PC-3 (cell line): ENCODE measurements around the gene LFNG. TPM values are rescaled to one million over a fixed set of nuclear protein-coding genes. Genes with fewer than 3 reads are reported as not detected.

Experiments used
- ATAC-seq: fragments of 200-7000 bp; cut with Tn5 transposase; 2 replicates; pipeline ENCODE4 v1.9.1; 2020; ENCODE audit warnings: mild to moderate bottlenecking, moderate library complexity
- BruUV-seq: library from RNA; stranded (reverse); fragments of 400-500 nt; replicated peaks from 2 replicates; lab custom pipeline; 2021; lab: Mats Ljungman, UMichigan
- CTCF ChIA-PET: fragments of 300-600 bp; sonication (Branson Sonifier 250); formaldehyde crosslinking; loops from one replicate; lab custom pipeline; 2022; ENCODE audit warnings: antibody characterized with exemption; lab: Charles Lee
- POLR2A ChIA-PET: fragments of 300-600 bp; sonication (Branson Sonifier 250); formaldehyde crosslinking; loops from one replicate; lab custom pipeline; 2022; ENCODE audit warnings: antibody characterized with exemption; ENCODE audit not compliant: unreplicated experiment; lab: Charles Lee
- DNase-seq: peaks from one replicate; pipeline ENCODE4 v3.0.0-alpha.2; 2015
- H2AFZ ChIP-seq: fragments of 300-600 bp; sonication (generic); 2 replicates; pipeline ENCODE4 v1.6.0; 2016; ENCODE audit warnings: antibody characterized with exemption, low read length
- H3F3A ChIP-seq: fragments of 300-600 bp; sonication (generic); one replicate; pipeline ENCODE4 v1.6.0; 2017; ENCODE audit warnings: antibody characterized with exemption, low read length, control low read depth, mild to moderate bottlenecking; ENCODE audit not compliant: unreplicated experiment
- H3K27ac ChIP-seq: fragments of 300-600 bp; sonication (generic); 2 replicates; pipeline ENCODE4 v1.5.1; 2016; ENCODE audit warnings: mild to moderate bottlenecking, low read length
- H3K27me3 ChIP-seq: fragments of 300-600 bp; sonication (generic); 2 replicates; pipeline ENCODE4 v1.6.1; 2016; ENCODE audit warnings: low read length, mixed read lengths
- H3K36me3 ChIP-seq: fragments of 300-600 bp; sonication (generic); 2 replicates; pipeline ENCODE4 v1.6.1; 2016; ENCODE audit warnings: low read depth, mixed run types, low read length, mixed read lengths
- H3K4me1 ChIP-seq: fragments of 300-600 bp; sonication (generic); 2 replicates; pipeline ENCODE4 v1.5.1; 2016; ENCODE audit warnings: low read length; ENCODE audit not compliant: insufficient read depth
- H3K4me2 ChIP-seq: fragments of 300-600 bp; sonication (generic); 2 replicates; pipeline ENCODE4 v1.6.0; 2016; ENCODE audit warnings: low read length
- H3K4me3 ChIP-seq: fragments of 300-600 bp; sonication (generic); 2 replicates; pipeline ENCODE4 v1.5.1; 2016; ENCODE audit warnings: mild to moderate bottlenecking, low read length, mixed read lengths
- H3K79me2 ChIP-seq: fragments of 300-600 bp; sonication (generic); 2 replicates; pipeline ENCODE4 v1.6.1; 2017; ENCODE audit warnings: low read length, mixed read lengths
- H3K9ac ChIP-seq: fragments of 300-600 bp; sonication (generic); 2 replicates; pipeline ENCODE4 v1.6.0; 2016; ENCODE audit warnings: mild to moderate bottlenecking, low read length
- H3K9me2 ChIP-seq: fragments of 300-600 bp; sonication (generic); replicated peaks from 2 replicates; pipeline ENCODE4 v1.6.1; 2016; ENCODE audit warnings: mixed run types, low read length, mixed read lengths
- H3K9me3 ChIP-seq: fragments of 300-600 bp; sonication (generic); 2 replicates; pipeline ENCODE4 v1.6.1; 2016; ENCODE audit warnings: low read length, mixed read lengths
- H4K20me1 ChIP-seq: fragments of 300-600 bp; sonication (generic); 2 replicates; pipeline ENCODE4 v1.6.1; 2016; ENCODE audit warnings: low read length, mixed read lengths
- CTCF ChIP-seq: fragments of 300-600 bp; sonication (generic); conservative IDR thresholded peaks from 2 replicates; pipeline ENCODE4 v1.5.1; 2017; ENCODE audit warnings: antibody characterized with exemption, low read depth, mild to moderate bottlenecking, low read length
- EZH2 ChIP-seq: fragments of 300-600 bp; sonication (generic); IDR thresholded peaks from one replicate; pipeline ENCODE4 v1.6.1; 2017; ENCODE audit warnings: antibody characterized with exemption, mild to moderate bottlenecking, low read length; ENCODE audit not compliant: unreplicated experiment
- EZH2phosphoT487 ChIP-seq: fragments of 300-600 bp; sonication (generic); IDR thresholded peaks from 2 replicates; pipeline ENCODE4 v1.6.1; 2018; ENCODE audit warnings: mild to moderate bottlenecking, antibody characterized with exemption, low read length, borderline replicate concordance
- intact Hi-C: fragments of 100-400 bp; cut with micrococcal nuclease; formaldehyde crosslinking; loops from 2 replicates; pipeline ENCODE4 v1.9.0; 2023
- total RNA-seq: library from RNA; depleted of rRNA; stranded (reverse); fragments of >200 nt; gene quantifications from 2 replicates; pipeline ENCODE4 v1.2.3, GENCODE V29; 2014

The LFNG gene
- total RNA-seq, 1 experiment from 2014 or later: 7.7 TPM

- Histone ChIP-seq H3K9ac (no peak overlapping the region), H3F3A (no peaks in the 10 kb centered on the region), H3K4me3 (no peak overlapping the region), H2AFZ (no peak overlapping the region), H3K36me3 (no peaks in the 10 kb centered on the region), H3K79me2 (no peaks in the 10 kb centered on the region), H3K9me2 (no peaks in the 10 kb centered on the region), H3K27ac (no peak overlapping the region), H3K4me1 (peaks cover 13% of the 10 kb centered on the region), H4K20me1 (no peaks in the 10 kb centered on the region), H3K4me2 (no peak overlapping the region), H3K9me3 (no peaks in the 10 kb centered on the region), H3K27me3 (no peaks in the 10 kb centered on the region)
- intact Hi-C loops: no loop called here
- no peak for DNase-seq
- POLR2A ChIA-PET: no interaction called here
- BruUV-seq: no TSS peak
- TF ChIP-seq CTCF: no peak
- TF ChIP-seq EZH2: no peak
- TF ChIP-seq EZH2phosphoT487: no peak
- CTCF ChIA-PET: no interaction called here
- ATAC-seq: no peak
Measured at GRCh38 chr7:2507917-2508306, 11.7 kb upstream of the LFNG start.

GRCh38 chr7:2508327-2509215 is 11.0 kb upstream of the LFNG start:
- ATAC-seq (no peak), DNase-seq (no peak)
- intact Hi-C loops: no loop called here
- H3K9ac ChIP-seq: no peak overlapping the region
- H3K27ac ChIP-seq: no peak overlapping the region
- H3K4me3 ChIP-seq: no peak overlapping the region
- no peaks in the 10 kb centered on the region for H3K9me3 ChIP-seq
- H3K4me2 ChIP-seq: no peak overlapping the region
- H3F3A ChIP-seq: no peaks in the 10 kb centered on the region
- no peaks in the 10 kb centered on the region for H3K79me2 ChIP-seq
- no peaks in the 10 kb centered on the region for H3K27me3 ChIP-seq
- no peaks in the 10 kb centered on the region for H3K36me3 ChIP-seq
- ChIA-PET POLR2A (no interaction called here), CTCF (no interaction called here)
- H3K9me2 ChIP-seq: no peaks in the 10 kb centered on the region
- H2AFZ ChIP-seq: no peak overlapping the region
- no peaks in the 10 kb centered on the region for H4K20me1 ChIP-seq
- BruUV-seq: no TSS peak
- TF ChIP-seq CTCF (no peak), EZH2 (no peak), EZH2phosphoT487 (no peak)
- peaks cover 13% of the 10 kb centered on the region for H3K4me1 ChIP-seq

- no peak overlapping the region for H3K4me2 ChIP-seq
Measured at GRCh38 chr7:2509298-2509906, 10.2 kb upstream of the LFNG start.

More at GRCh38 chr7:2509298-2509906, 10.2 kb upstream of the LFNG start:
- ChIA-PET POLR2A (no interaction called here), CTCF (no interaction called here)
- H3K79me2 ChIP-seq: no peaks in the 10 kb centered on the region
- DNase-seq (no peak), ATAC-seq (no peak)
- no peaks in the 10 kb centered on the region for H3K27me3 ChIP-seq
- no peak overlapping the region for H3K9ac ChIP-seq
- no peaks in the 10 kb centered on the region for H3K9me2 ChIP-seq
- intact Hi-C loops: no loop called here
- no TSS peak for BruUV-seq
- no peak overlapping the region for H3K27ac ChIP-seq
- no peak overlapping the region for H3K4me3 ChIP-seq
- H2AFZ ChIP-seq: no peak overlapping the region
- H4K20me1 ChIP-seq: no peaks in the 10 kb centered on the region
- TF ChIP-seq EZH2 (no peak), EZH2phosphoT487 (no peak), CTCF (no peak)
- H3K9me3 ChIP-seq: no peaks in the 10 kb centered on the region
- peaks cover 13% of the 10 kb centered on the region for H3K4me1 ChIP-seq
- H3K36me3 ChIP-seq: no peaks in the 10 kb centered on the region
- H3F3A ChIP-seq: no peaks in the 10 kb centered on the region
